ENCODE measurements around the gene NUAK1. TPM values are rescaled to one million over a fixed set of nuclear protein-coding genes. Genes with fewer than 3 reads are reported as not detected.

Gene NUAK1
- total RNA-seq, 4 donors from 2014 or later = 7.1 to 19.8 (median 10.7) TPM

GRCh38 chr12:106125351-106126095 is 13.2 kb downstream of the NUAK1 start:
- no peaks in the 10 kb centered on the region for H3K9me3 ChIP-seq
- DNase-seq (ENCODE audit: extremely low spot score) = no peak
- TF ChIP-seq POLR2AphosphoS5 (IDR thresholded peaks at IDR 0.05) = no peak
- no peak for TF ChIP-seq POLR2A (IDR thresholded peaks at IDR 0.05; ENCODE audit: low read depth)
- TF ChIP-seq EP300 (IDR thresholded peaks at IDR 0.05) = no peak
- TF ChIP-seq CTCF (IDR thresholded peaks at IDR 0.05) = no peak
- intact Hi-C loops (cut with DNase I) = no loop called here
- no peaks in the 10 kb centered on the region for H3K27me3 ChIP-seq
- peaks cover 17 to 88% (median 57%) of the 10 kb centered on the region in 4 donors for H3K4me1 ChIP-seq
- H3K4me3 ChIP-seq = no peak overlapping the region
- H3K27ac ChIP-seq (replicated peaks in 1 of 4) = peak overlapping the region in 2 of 4 donors; percentile 39 to 52
- H3K36me3 ChIP-seq = no peaks in the 10 kb centered on the region
- 88% methylated on average over 9 of the region's 9 CpGs for WGBS

DNA sequence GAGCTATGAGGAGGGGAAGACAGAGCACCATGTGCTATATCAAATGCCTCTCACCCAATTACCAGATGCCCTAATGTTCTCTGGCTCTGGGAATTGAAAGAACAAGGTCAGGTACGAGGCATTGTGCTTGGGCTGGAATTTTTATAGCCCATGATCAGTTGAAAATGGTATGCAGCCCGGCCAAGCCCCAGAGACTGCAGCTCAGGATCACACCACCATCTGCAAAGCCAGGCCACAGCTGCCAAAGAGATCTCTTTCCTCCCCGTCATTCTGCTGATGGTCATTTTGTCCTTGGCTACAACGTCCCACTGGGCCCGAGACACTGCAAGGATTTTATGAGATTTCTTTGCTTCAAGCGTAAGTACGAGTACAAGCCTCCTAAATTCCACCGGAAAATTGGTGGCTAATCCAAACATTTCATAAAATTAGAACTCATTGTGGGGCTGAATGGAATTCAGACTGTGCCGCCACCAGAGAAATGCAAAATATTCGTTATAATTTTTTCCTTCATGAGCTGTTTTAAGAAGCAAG is 15.1 kb downstream of the NUAK1 start:
- DNase-seq (ENCODE audit: extremely low spot score) = no peak
- H3K36me3 ChIP-seq = no peaks in the 10 kb centered on the region
- intact Hi-C loops (cut with DNase I) = no loop called here
- H3K4me3 ChIP-seq = no peak overlapping the region
- TF ChIP-seq POLR2AphosphoS5 (IDR thresholded peaks at IDR 0.05) (peak in 1 of 2 donors; percentile 14), CTCF (IDR thresholded peaks at IDR 0.05) (no peak), EP300 (IDR thresholded peaks at IDR 0.05) (peak; percentile 18)
- H3K27me3 ChIP-seq = no peaks in the 10 kb centered on the region
- peaks cover 17 to 90% (median 66%) of the 10 kb centered on the region in 4 donors for H3K4me1 ChIP-seq
- H3K27ac ChIP-seq (replicated peaks in 1 of 4) = peak overlapping the region in 3 of 4 donors; percentile 28 to 56 (median 56)
- H3K9me3 ChIP-seq = no peaks in the 10 kb centered on the region
- WGBS = 87% methylated on average over 10 of the region's 10 CpGs

DNA sequence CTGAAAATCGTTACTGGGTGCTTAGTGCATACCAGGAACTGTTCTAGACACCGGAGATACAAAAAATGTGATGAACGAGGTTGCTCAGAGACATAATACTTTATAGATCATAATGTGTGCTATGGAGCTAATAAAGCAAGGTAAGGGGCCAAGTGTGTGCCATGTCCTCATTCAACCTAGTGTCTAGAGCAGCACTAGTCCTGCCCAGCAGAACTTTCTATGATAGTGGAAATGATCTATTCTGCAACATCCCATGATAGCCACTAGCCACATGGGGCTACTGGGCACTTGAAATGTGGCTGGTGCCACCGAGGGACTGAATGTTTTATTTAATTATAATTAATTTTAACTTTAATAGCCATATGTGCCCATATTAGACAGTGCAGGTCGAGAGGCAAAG is 15.6 kb downstream of the NUAK1 start:
- TF ChIP-seq CTCF (IDR thresholded peaks at IDR 0.05) (no peak), EP300 (IDR thresholded peaks at IDR 0.05) (no peak), POLR2AphosphoS5 (IDR thresholded peaks at IDR 0.05) (no peak), POLR2A (IDR thresholded peaks at IDR 0.05; ENCODE audit: low read depth) (no peak)
- DNase-seq (ENCODE audit: extremely low spot score) = no peak
- WGBS = 95% methylated on average over 5 of the region's 5 CpGs
- H3K4me1 ChIP-seq = peaks cover 22 to 91% (median 63%) of the 10 kb centered on the region in 4 donors
- no peak overlapping the region for H3K4me3 ChIP-seq
- peak overlapping the region in 3 of 4 donors; percentile 28 to 56 (median 28) for H3K27ac ChIP-seq (replicated peaks in 1 of 4)
- H3K27me3 ChIP-seq = no peaks in the 10 kb centered on the region
- intact Hi-C loops (cut with DNase I) = no loop called here
- no peaks in the 10 kb centered on the region for H3K9me3 ChIP-seq
- no peaks in the 10 kb centered on the region for H3K36me3 ChIP-seq

- H3K4me1 ChIP-seq = peaks cover 18 to 88% (median 53%) of the 10 kb centered on the region in 4 donors
- TF ChIP-seq EP300 (IDR thresholded peaks at IDR 0.05) (no peak), CTCF (IDR thresholded peaks at IDR 0.05) (no peak), POLR2AphosphoS5 (IDR thresholded peaks at IDR 0.05) (no peak), POLR2A (IDR thresholded peaks at IDR 0.05; ENCODE audit: low read depth) (no peak)
- H3K4me3 ChIP-seq = no peak overlapping the region
- peak overlapping the region in 3 of 4 donors; percentile 28 to 56 (median 41) for H3K27ac ChIP-seq (replicated peaks in 1 of 4)
- intact Hi-C loops (cut with DNase I) = no loop called here
- H3K9me3 ChIP-seq = no peaks in the 10 kb centered on the region
- DNase-seq (ENCODE audit: extremely low spot score) = no peak
- no peaks in the 10 kb centered on the region for H3K36me3 ChIP-seq
- 92% methylated on average over 3 of the region's 3 CpGs for WGBS
- no peaks in the 10 kb centered on the region for H3K27me3 ChIP-seq
These were observed 16.8 kb downstream of the NUAK1 start for GRCh38 chr12:106122004-106122403.
